Inferior parietal cortex (tissue), 1 donor: ENCODE data around the gene RELL1.
"Not testable (repeated sequence)": the region's sequence is repeated elsewhere in the genome, so short reads cannot be mapped to it uniquely, and the experiment has no call there.

ENCODE experiments used
- DNase-seq: peaks from one replicate; pipeline ENCODE4 v3.0.0-alpha.2; 2016; ENCODE audit errors: extremely low spot score

Gene RELL1

GRCh38 chr4:37693030-37693429 lies 6.9 kb upstream of the RELL1 start:
- no peak for DNase-seq

- DNase-seq = no peak
These were observed 4.8 kb upstream of the RELL1 start for GRCh38 chr4:37690976-37691375.

- no peak for DNase-seq
These were observed 3.3 kb upstream of the RELL1 start for GRCh38 chr4:37689353-37690095.

- no peak for DNase-seq
These were observed 1.5 kb upstream of the RELL1 start for GRCh38 chr4:37687681-37688080.

- DNase-seq = no peak
These were observed 1.0 kb upstream of the RELL1 start for GRCh38 chr4:37687194-37687562.

- no peak for DNase-seq
These were observed 278 bp downstream of the RELL1 start for GRCh38 chr4:37685823-37686372.

- peak; percentile 32 for DNase-seq
These were observed 884 bp downstream of the RELL1 start for GRCh38 chr4:37685161-37685822.

GRCh38 chr4:37684154-37684553 lies 2.0 kb downstream of the RELL1 start:
- no peak for DNase-seq

- no peak for DNase-seq
These were observed 3.3 kb downstream of the RELL1 start for GRCh38 chr4:37682701-37683401.

- no peak for DNase-seq
These were observed 6.1 kb downstream of the RELL1 start for GRCh38 chr4:37680089-37680488.

GRCh38 chr4:37679301-37679700 lies 6.9 kb downstream of the RELL1 start:
- no peak for DNase-seq

- DNase-seq = no peak
These were observed 7.6 kb downstream of the RELL1 start for GRCh38 chr4:37678624-37679023.

- no peak for DNase-seq
These were observed 10.4 kb downstream of the RELL1 start for GRCh38 chr4:37675587-37676290.

GRCh38 chr4:37674439-37674838 lies 11.7 kb downstream of the RELL1 start:
- no peak for DNase-seq

- no peak for DNase-seq
These were observed 12.5 kb downstream of the RELL1 start for GRCh38 chr4:37673538-37674192.

- DNase-seq = no peak
These were observed 15.1 kb downstream of the RELL1 start for GRCh38 chr4:37671072-37671471.

- DNase-seq = no peak
These were observed 15.9 kb downstream of the RELL1 start for GRCh38 chr4:37670249-37670648.

- not testable (repeated sequence) for DNase-seq
These were observed 17.1 kb downstream of the RELL1 start for GRCh38 chr4:37669124-37669523.

- DNase-seq = no peak
These were observed 18.7 kb downstream of the RELL1 start for GRCh38 chr4:37667197-37668100.

- DNase-seq = no peak
These were observed 19.5 kb downstream of the RELL1 start for GRCh38 chr4:37666625-37667071.
